Naive thymus-derived CD4-positive, alpha-beta T cell (primary cell): Measurements from ENCODE around the gene AHNAK. TPM values are rescaled to one million over a fixed set of nuclear protein-coding genes. Genes with fewer than 3 reads are reported as not detected.

Source experiments
- ATAC-seq: fragments of 150-1000 bp; cut with Tn5 transposase; 2 replicates; pipeline ENCODE4 v1.10.0; 2021; ENCODE audit warnings: mild to moderate bottlenecking, moderate library complexity
- CTCF ChIA-PET: fragments of 350-600 bp; sonication (Branson Sonifier 250); formaldehyde crosslinking; loops from one replicate; lab custom pipeline; 2021; ENCODE audit warnings: antibody characterized with exemption; lab: Charles Lee
- POLR2A ChIA-PET: fragments of 350-600 bp; sonication (Branson Sonifier 250); formaldehyde crosslinking; loops from one replicate; lab custom pipeline; 2021; ENCODE audit warnings: antibody characterized with exemption, inconsistent platforms; lab: Charles Lee
- DNase-seq, 9 donors: peaks; one replicate each; pipeline versions ENCODE4 v3.0.0 to v3.0.0-alpha.2; 2020 to 2022; ENCODE audit warnings: mixed read lengths in 1 of 9
- H3K27ac ChIP-seq: one replicate; pipeline ENCODE4 v1.7.0; 2013; ENCODE audit warnings: mild to moderate bottlenecking, low read depth, low read length, moderate library complexity
- H3K27me3 ChIP-seq, 2 donors: one replicate each; pipeline ENCODE4 v1.7.0; 2013; ENCODE audit warnings: low read length in 2 of 2, mild to moderate bottlenecking in 2 of 2, moderate library complexity in 2 of 2; ENCODE audit not compliant: control insufficient read depth in 2 of 2, insufficient read depth in 2 of 2
- H3K36me3 ChIP-seq, 3 experiments: 1 replicate in 2 of 3; 2 replicates in 1 of 3; pipeline ENCODE4 v1.7.0; 2013; ENCODE audit warnings: low read length in 3 of 3, mild to moderate bottlenecking in 3 of 3, moderate library complexity in 1 of 3; ENCODE audit not compliant: insufficient read depth in 3 of 3, control insufficient read depth in 2 of 3
- H3K4me1 ChIP-seq, 2 donors: one replicate each; pipeline ENCODE4 v1.7.0; 2013; ENCODE audit warnings: low read length in 2 of 2, mild to moderate bottlenecking in 2 of 2, moderate library complexity in 1 of 2; ENCODE audit not compliant: control insufficient read depth in 2 of 2, insufficient read depth in 2 of 2
- H3K4me3 ChIP-seq: 2 replicates; pipeline ENCODE4 v1.7.0; 2013; ENCODE audit warnings: mild to moderate bottlenecking, low read length
- H3K9me3 ChIP-seq, 3 experiments: 1 replicate in 2 of 3; 2 replicates in 1 of 3; pipeline ENCODE4 v1.7.0; 2013; ENCODE audit warnings: low read length in 3 of 3; ENCODE audit not compliant: control insufficient read depth in 2 of 3
- H3K27ac Mint-ChIP-seq, 9 donors: one replicate each; pipeline ENCODE4 v1.8.0; 2020 to 2022; ENCODE audit warnings: mixed read lengths in 9 of 9, mild to moderate bottlenecking in 8 of 9, moderate library complexity in 5 of 9, inconsistent platforms in 2 of 9
- H3K27me3 Mint-ChIP-seq, 5 donors: one replicate each; pipeline ENCODE4 v1.8.0; 2021 to 2022; ENCODE audit warnings: mixed read lengths in 5 of 5, mild to moderate bottlenecking in 1 of 5
- H3K36me3 Mint-ChIP-seq, 5 donors: one replicate each; pipeline ENCODE4 v1.8.0; 2020 to 2022; ENCODE audit warnings: mixed read lengths in 5 of 5, mild to moderate bottlenecking in 3 of 5, inconsistent platforms in 1 of 5
- H3K4me1 Mint-ChIP-seq, 7 donors: one replicate each; pipeline ENCODE4 v1.8.0; 2020 to 2022; ENCODE audit warnings: mixed read lengths in 7 of 7, mild to moderate bottlenecking in 3 of 7, inconsistent platforms in 1 of 7
- H3K4me3 Mint-ChIP-seq, 10 donors: one replicate each; pipeline ENCODE4 v1.8.0; 2020 to 2022; ENCODE audit warnings: mild to moderate bottlenecking in 10 of 10, mixed read lengths in 10 of 10, moderate library complexity in 6 of 10, inconsistent platforms in 2 of 10
- H3K9me3 Mint-ChIP-seq, 11 donors: one replicate each; pipeline ENCODE4 v1.8.0; 2020 to 2022; ENCODE audit warnings: mixed read lengths in 11 of 11, mild to moderate bottlenecking in 4 of 11, inconsistent platforms in 1 of 11, moderate library complexity in 1 of 11
- intact Hi-C, 2 donors: fragments of 100-400 bp; cut with micrococcal nuclease; formaldehyde crosslinking; loops; one replicate each; pipeline ENCODE4 v1.15.1; 2023
- polyA plus RNA-seq, 2 donors: library from polyadenylated mRNA; unstranded; fragments of 300-500 nt; fragmentation: Illumina TruSeq; gene quantifications; one replicate each; pipeline ENCODE4 v1.2.3, GENCODE V29; 2021
- total RNA-seq, 6 experiments: library from RNA in 5 of 6; stranded (reverse) in 5 of 6; gene quantifications; 1 replicate in 5 of 6; 2 replicates in 1 of 6; pipeline ENCODE4 v1.2.3 and lab custom pipeline; 2021 to 2026

AHNAK gene
- total and polyA plus RNA-seq, 7 experiments from 2014 or later: 6.7 to 622 (median 233) TPM

- H3K27ac Mint-ChIP-seq: peak overlapping the region in 8 of 9 donors; percentile 38 to 95 (median 86)
- intact Hi-C loops: loop anchor here (1.0 kb wide), 4 partner anchors 29 to 150 kb away; partner anchors contain the start of gene EEF1G (in 1 of the 2)
- Histone ChIP-seq H3K27me3 (no peaks in the 10 kb centered on the region), H3K4me3 (peak overlapping the region; percentile 87), H3K4me1 (peaks cover 36 to 47% of the 10 kb centered on the region in 2 donors), H3K36me3 (peaks cover 0 to 9% (median 0%) of the 10 kb centered on the region in 3 experiments), H3K27ac (peak overlapping the region; percentile 84), H3K9me3 (no peaks in the 10 kb centered on the region)
- H3K4me1 Mint-ChIP-seq: peaks cover 40 to 81% (median 61%) of the 10 kb centered on the region in 7 donors
- no peaks in the 10 kb centered on the region for H3K9me3 Mint-ChIP-seq
- peaks cover 0 to 5% (median 0%) of the 10 kb centered on the region in 5 donors for H3K27me3 Mint-ChIP-seq
- ChIA-PET POLR2A (interaction anchor here (0.6 to 6.3 kb wide), 10 partner anchors 9 to 1644 kb away, joined by 3 to 72 read pairs (median 4); partner anchors contain the start of genes C11orf98, CSKMT and TUT1), CTCF (interaction anchor here (1.2 to 4.3 kb wide), 14 partner anchors 11 to 151 kb away, joined by 3 to 62 read pairs (median 6); partner anchors contain the start of gene TUT1)
- ATAC-seq (no peak), DNase-seq (no peak)
- peak overlapping the region; percentile 88 to 100 (median 94) for H3K4me3 Mint-ChIP-seq
- peaks cover 0 to 6% (median 0%) of the 10 kb centered on the region in 5 donors for H3K36me3 Mint-ChIP-seq
Measured at GRCh38 chr11:62543680-62544444, 2.7 kb downstream of the AHNAK start.

GRCh38 chr11:62542750-62543567 lies 3.6 kb downstream of the AHNAK start:
- Mint-ChIP-seq H3K4me1 (peaks cover 36 to 82% (median 63%) of the 10 kb centered on the region in 7 donors), H3K4me3 (peak overlapping the region; percentile 48 to 100 (median 75)), H3K9me3 (no peaks in the 10 kb centered on the region), H3K36me3 (peaks cover 0 to 6% (median 0%) of the 10 kb centered on the region in 5 donors), H3K27ac (peak overlapping the region; percentile 2 to 95 (median 70)), H3K27me3 (peaks cover 0 to 5% (median 0%) of the 10 kb centered on the region in 5 donors)
- Histone ChIP-seq H3K4me1 (peaks cover 39 to 56% of the 10 kb centered on the region in 2 donors), H3K27me3 (no peaks in the 10 kb centered on the region), H3K4me3 (peak overlapping the region; percentile 87), H3K9me3 (no peaks in the 10 kb centered on the region), H3K27ac (peak overlapping the region; percentile 84), H3K36me3 (peaks cover 0 to 9% (median 0%) of the 10 kb centered on the region in 3 experiments)
- DNase-seq (peak; percentile 37 to 84 (median 66)), ATAC-seq (peak; percentile 61)
- CTCF ChIA-PET: interaction anchor here (0.6 to 4.3 kb wide), 24 partner anchors 12 to 185 kb away, joined by 3 to 62 read pairs (median 3); partner anchors contain the start of genes HNRNPUL2 and TUT1
- POLR2A ChIA-PET: interaction anchor here (0.6 to 6.3 kb wide), 8 partner anchors 10 to 1645 kb away, joined by 3 to 72 read pairs (median 4); partner anchors contain the start of genes C11orf98, CSKMT and TUT1
- intact Hi-C loops: loop anchor here (1.0 kb wide), 5 partner anchors 17 to 149 kb away; partner anchors contain the start of gene EEF1G (in 1 of the 2)

- H3K4me1 Mint-ChIP-seq: peaks cover 29 to 74% (median 57%) of the 10 kb centered on the region in 7 donors
- POLR2A ChIA-PET: interaction anchor here (1.1 to 6.3 kb wide), 5 partner anchors 11 to 133 kb away, joined by 3 to 72 read pairs (median 4); partner anchors contain the start of genes C11orf98, CSKMT and TUT1
- CTCF ChIA-PET: interaction anchor here (0.6 to 4.3 kb wide), 20 partner anchors 12 to 152 kb away, joined by 3 to 62 read pairs (median 4); partner anchors contain the start of gene TUT1
Measured at GRCh38 chr11:62542111-62542745, 4.4 kb downstream of the AHNAK start.

GRCh38 chr11:62540804-62541701 lies 5.6 kb downstream of the AHNAK start:
- peaks cover 0 to 9% (median 4%) of the 10 kb centered on the region in 3 experiments for H3K36me3 ChIP-seq
- no peak for DNase-seq
- Mint-ChIP-seq H3K27me3 (no peaks in the 10 kb centered on the region), H3K4me3 (peak overlapping the region in 7 of 10 donors; percentile 4 to 100 (median 47)), H3K9me3 (no peaks in the 10 kb centered on the region), H3K36me3 (peaks cover 0 to 8% (median 0%) of the 10 kb centered on the region in 5 donors), H3K4me1 (peaks cover 28 to 71% (median 57%) of the 10 kb centered on the region in 7 donors), H3K27ac (peak overlapping the region in 6 of 9 donors; percentile 4 to 95 (median 70))
- ChIA-PET CTCF (interaction anchor here (1.0 to 4.3 kb wide), 3 partner anchors 19 to 117 kb away, joined by 6 to 40 read pairs (median 21); no protein-coding TSS in a partner anchor), POLR2A (interaction anchor here (4.8 to 6.3 kb wide), 2 partner anchors 12 to 18 kb away, joined by 57 to 72 read pairs; no protein-coding TSS in a partner anchor)
- H3K27me3 ChIP-seq: no peaks in the 10 kb centered on the region
- peak overlapping the region; percentile 47 for H3K4me3 ChIP-seq
- intact Hi-C loops: no loop called here
- peak; percentile 1 for ATAC-seq
- no peaks in the 10 kb centered on the region for H3K9me3 ChIP-seq
- no peak overlapping the region for H3K27ac ChIP-seq
- peaks cover 32 to 54% of the 10 kb centered on the region in 2 donors for H3K4me1 ChIP-seq

More at GRCh38 chr11:62542111-62542745, 4.4 kb downstream of the AHNAK start:
- intact Hi-C loops: loop anchor here in 1 of 2 donors (1.0 kb wide), 2 partner anchors 18 to 118 kb away; no protein-coding TSS in a partner anchor
- H3K4me3 ChIP-seq: peak overlapping the region; percentile 87
- H3K27ac Mint-ChIP-seq: peak overlapping the region in 7 of 9 donors; percentile 12 to 95 (median 74)
- H3K27me3 Mint-ChIP-seq: no peaks in the 10 kb centered on the region
- DNase-seq: peak in 1 of 9 donors; percentile 21
- H3K36me3 Mint-ChIP-seq: peaks cover 0 to 6% (median 0%) of the 10 kb centered on the region in 5 donors
- no peak for ATAC-seq
- peaks cover 37 to 57% of the 10 kb centered on the region in 2 donors for H3K4me1 ChIP-seq
- H3K27me3 ChIP-seq: no peaks in the 10 kb centered on the region
- no peaks in the 10 kb centered on the region for H3K9me3 Mint-ChIP-seq
- no peaks in the 10 kb centered on the region for H3K9me3 ChIP-seq
- peaks cover 0 to 9% (median 0%) of the 10 kb centered on the region in 3 experiments for H3K36me3 ChIP-seq
- H3K27ac ChIP-seq: peak overlapping the region; percentile 84
- peak overlapping the region in 6 of 10 donors; percentile 6 to 100 (median 86) for H3K4me3 Mint-ChIP-seq
